Mesothelial cell of epicardium (in vitro differentiated cells): ENCODE measurements around the gene GARNL3. TPM values are rescaled to one million over a fixed set of nuclear protein-coding genes. Genes with fewer than 3 reads are reported as not detected.

Experiments used
- DNase-seq, 2 experiments: peaks; one replicate each; pipeline ENCODE4 v3.0.0; 2021; ENCODE audit warnings: low spot score in 2 of 2; ENCODE audit not compliant: unreplicated experiment in 2 of 2
- H3K27ac Mint-ChIP-seq: 2 replicates; pipeline ENCODE4 v1.8.0; 2021; ENCODE audit warnings: mixed read lengths
- H3K27me3 Mint-ChIP-seq: 2 replicates; pipeline ENCODE4 v1.8.0; 2021; ENCODE audit warnings: low read depth, mixed read lengths
- H3K36me3 Mint-ChIP-seq: 2 replicates; pipeline ENCODE4 v1.8.0; 2021; ENCODE audit warnings: mixed read lengths
- H3K4me1 Mint-ChIP-seq: 2 replicates; pipeline ENCODE4 v1.8.0; 2021; ENCODE audit warnings: mixed read lengths
- H3K4me3 Mint-ChIP-seq: 2 replicates; pipeline ENCODE4 v1.8.0; 2021; ENCODE audit warnings: mild to moderate bottlenecking, moderate library complexity, mixed read lengths
- H3K9me3 Mint-ChIP-seq: 2 replicates; pipeline ENCODE4 v1.8.0; 2021; ENCODE audit warnings: mixed read lengths
- total RNA-seq: library from RNA; stranded (reverse); gene quantifications from 3 replicates; pipeline ENCODE4 v1.2.1, GENCODE V29; 2021
- TF ChIP-seq, protein P1 (sequence below): fragments of 200-600 bp; sonication (generic); IDR thresholded peaks from one replicate; pipeline ENCODE4 v1.5.0; 2021; ENCODE audit warnings: antibody characterized with exemption; ENCODE audit not compliant: unreplicated experiment

Gene GARNL3
- total RNA-seq, 1 donor from 2014 or later = 51.5 TPM

- TF ChIP-seq, protein P1, sequence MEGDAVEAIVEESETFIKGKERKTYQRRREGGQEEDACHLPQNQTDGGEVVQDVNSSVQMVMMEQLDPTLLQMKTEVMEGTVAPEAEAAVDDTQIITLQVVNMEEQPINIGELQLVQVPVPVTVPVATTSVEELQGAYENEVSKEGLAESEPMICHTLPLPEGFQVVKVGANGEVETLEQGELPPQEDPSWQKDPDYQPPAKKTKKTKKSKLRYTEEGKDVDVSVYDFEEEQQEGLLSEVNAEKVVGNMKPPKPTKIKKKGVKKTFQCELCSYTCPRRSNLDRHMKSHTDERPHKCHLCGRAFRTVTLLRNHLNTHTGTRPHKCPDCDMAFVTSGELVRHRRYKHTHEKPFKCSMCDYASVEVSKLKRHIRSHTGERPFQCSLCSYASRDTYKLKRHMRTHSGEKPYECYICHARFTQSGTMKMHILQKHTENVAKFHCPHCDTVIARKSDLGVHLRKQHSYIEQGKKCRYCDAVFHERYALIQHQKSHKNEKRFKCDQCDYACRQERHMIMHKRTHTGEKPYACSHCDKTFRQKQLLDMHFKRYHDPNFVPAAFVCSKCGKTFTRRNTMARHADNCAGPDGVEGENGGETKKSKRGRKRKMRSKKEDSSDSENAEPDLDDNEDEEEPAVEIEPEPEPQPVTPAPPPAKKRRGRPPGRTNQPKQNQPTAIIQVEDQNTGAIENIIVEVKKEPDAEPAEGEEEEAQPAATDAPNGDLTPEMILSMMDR = no peak
- Mint-ChIP-seq H3K9me3 (no peaks in the 10 kb centered on the region), H3K4me1 (peaks cover 37% of the 10 kb centered on the region), H3K27me3 (no peaks in the 10 kb centered on the region), H3K27ac (peak overlapping the region; percentile 100), H3K36me3 (peaks cover 5% of the 10 kb centered on the region), H3K4me3 (peak overlapping the region; percentile 98)
- DNase-seq = no peak
These were observed 160.1 kb downstream of the GARNL3 start for GRCh38 chr9:127424676-127424999.

DNA sequence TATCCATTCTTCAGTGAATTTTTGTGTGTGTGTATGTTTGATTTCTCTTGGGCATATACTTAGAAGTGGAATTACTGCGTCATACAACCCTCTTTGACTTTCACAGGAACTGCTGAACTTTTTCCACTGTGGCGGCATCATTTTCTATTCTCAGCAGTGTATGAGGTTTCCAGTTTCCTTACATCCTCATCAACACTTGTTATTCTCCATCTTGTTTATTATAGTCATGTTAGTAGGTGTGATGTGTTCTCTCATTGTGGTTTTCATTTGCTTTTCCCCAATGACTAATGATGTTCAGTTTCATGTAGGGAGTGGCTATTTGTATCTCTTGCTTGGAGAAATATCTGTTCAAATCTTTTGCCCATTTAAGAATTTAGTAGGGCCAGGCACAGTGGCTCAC is 162.2 kb downstream of the GARNL3 start:
- Mint-ChIP-seq H3K27me3 (no peaks in the 10 kb centered on the region), H3K27ac (no peak overlapping the region), H3K9me3 (no peaks in the 10 kb centered on the region)

GRCh38 chr9:127428348-127428747 is 163.8 kb downstream of the GARNL3 start:
- Mint-ChIP-seq H3K27me3 (no peaks in the 10 kb centered on the region), H3K4me3 (no peak overlapping the region), H3K27ac (no peak overlapping the region), H3K36me3 (peaks cover 20% of the 10 kb centered on the region), H3K4me1 (peaks cover 25% of the 10 kb centered on the region), H3K9me3 (no peaks in the 10 kb centered on the region)
- DNase-seq = no peak
- TF ChIP-seq, protein P1 = no peak

More for the DNA sequence above, 162.2 kb downstream of the GARNL3 start:
- Mint-ChIP-seq H3K4me3 (peak overlapping the region; percentile 7), H3K4me1 (peaks cover 37% of the 10 kb centered on the region), H3K36me3 (peaks cover 18% of the 10 kb centered on the region)
- TF ChIP-seq, protein P1 = no peak
- DNase-seq = no peak

DNA sequence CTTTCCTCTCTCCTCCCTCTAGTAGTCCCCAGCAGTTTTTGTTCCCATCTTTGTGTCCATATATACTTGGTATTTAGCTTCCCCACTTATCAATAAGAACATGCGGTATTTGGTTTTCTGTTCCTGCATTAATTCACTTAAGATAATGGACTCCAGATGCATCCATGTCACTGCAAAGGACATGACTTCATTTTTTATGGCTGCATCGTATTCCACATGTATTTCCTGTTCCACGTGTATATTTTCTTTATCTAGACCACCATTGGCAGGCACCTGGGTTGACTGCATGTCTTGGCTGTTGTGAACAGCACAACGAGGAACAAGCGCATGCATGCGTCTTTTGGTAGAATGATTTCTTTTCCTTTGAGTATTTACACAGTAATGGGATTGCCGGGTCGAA is 165.8 kb downstream of the GARNL3 start:
- peaks cover 31% of the 10 kb centered on the region for H3K36me3 Mint-ChIP-seq
- no peak overlapping the region for H3K27ac Mint-ChIP-seq
- H3K4me3 Mint-ChIP-seq = no peak overlapping the region
- TF ChIP-seq, protein P1 = no peak
- no peaks in the 10 kb centered on the region for H3K27me3 Mint-ChIP-seq
- H3K4me1 Mint-ChIP-seq = peaks cover 12% of the 10 kb centered on the region
- DNase-seq = no peak
- H3K9me3 Mint-ChIP-seq = no peaks in the 10 kb centered on the region

- Mint-ChIP-seq H3K9me3 (no peaks in the 10 kb centered on the region), H3K4me1 (peaks cover 11% of the 10 kb centered on the region), H3K27ac (peak overlapping the region; percentile 93), H3K4me3 (no peak overlapping the region), H3K36me3 (peaks cover 40% of the 10 kb centered on the region), H3K27me3 (no peaks in the 10 kb centered on the region)
- DNase-seq = no peak
- TF ChIP-seq, protein P1 = no peak
These were observed 173.1 kb downstream of the GARNL3 start for GRCh38 chr9:127437497-127438264.
